ENCODE data around the gene PHF21A.

- TF ChIP-seq CTCF (IDR thresholded peaks at IDR 0.05) (no peak), EP300 (IDR thresholded peaks at IDR 0.05) (no peak)
These were observed 20.3 kb upstream of the PHF21A start for GRCh38 chr11:46141597-46141996.

Measured in gastroesophageal sphincter (tissue), 3 donors.